NOMO-1 (cell line): ENCODE data around the gene HLA-DPA1.
A peak's percentile ranks its signal among the peaks of the same experiment; 100 is the strongest.
"Not testable (repeated sequence)": the region's sequence is repeated elsewhere in the genome, so short reads cannot be mapped to it uniquely, and the experiment has no call there.

Source experiments
- DNase-seq, 2 experiments: peaks; one replicate each; lab custom pipeline; 2025; ENCODE audit not compliant: unreplicated experiment in 2 of 2; lab: John Stamatoyannopoulos, UW

HLA-DPA1 gene

GRCh38 chr6:33073431-33073871, at the start of gene HLA-DPA1:
TSS of gene HLA-DPA1 (minus strand) at chr6:33073649.
- peak; percentile 79 to 93 for DNase-seq

DNA sequence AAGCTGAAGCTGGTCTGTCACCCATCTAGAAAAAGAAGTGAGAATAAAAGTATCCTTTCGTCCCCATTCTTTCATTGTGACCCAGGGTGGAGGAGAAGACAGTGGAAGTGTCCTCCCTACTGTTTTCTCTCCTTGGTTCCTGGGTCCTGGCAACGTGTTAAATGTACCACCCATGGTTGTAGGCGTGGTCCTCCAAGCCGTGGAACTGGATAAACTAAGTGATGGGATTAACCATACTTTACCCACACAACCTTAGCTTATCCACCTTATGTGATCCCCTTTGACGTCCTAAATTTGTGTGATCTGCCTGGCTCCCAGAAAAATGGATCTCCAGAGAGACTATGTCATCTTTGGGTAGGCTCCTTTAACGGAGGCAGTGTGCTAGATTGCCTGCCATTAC, 49.7 kb upstream of the HLA-DPA1 start:
- no peak for DNase-seq

DNA sequence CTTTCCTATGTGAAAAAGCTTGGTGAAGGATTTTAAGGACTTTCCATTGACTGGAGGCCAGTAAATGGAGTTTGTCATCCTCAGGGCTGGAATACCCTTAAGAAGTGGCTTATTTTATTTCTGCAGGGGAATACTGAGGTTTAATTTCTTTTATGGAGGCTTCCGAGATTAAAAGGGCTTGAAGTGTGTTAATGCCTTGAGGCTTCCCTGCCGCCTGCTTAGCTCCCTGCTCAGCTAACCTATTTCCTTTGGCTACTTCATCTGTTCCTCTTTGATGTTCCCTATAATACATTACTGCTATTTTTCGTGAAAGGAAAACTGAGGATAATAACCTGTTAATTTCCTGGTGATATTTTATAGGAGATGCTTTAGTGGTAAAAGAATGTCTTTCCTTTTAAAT, 46.6 kb upstream of the HLA-DPA1 start:
- no peak for DNase-seq

DNA sequence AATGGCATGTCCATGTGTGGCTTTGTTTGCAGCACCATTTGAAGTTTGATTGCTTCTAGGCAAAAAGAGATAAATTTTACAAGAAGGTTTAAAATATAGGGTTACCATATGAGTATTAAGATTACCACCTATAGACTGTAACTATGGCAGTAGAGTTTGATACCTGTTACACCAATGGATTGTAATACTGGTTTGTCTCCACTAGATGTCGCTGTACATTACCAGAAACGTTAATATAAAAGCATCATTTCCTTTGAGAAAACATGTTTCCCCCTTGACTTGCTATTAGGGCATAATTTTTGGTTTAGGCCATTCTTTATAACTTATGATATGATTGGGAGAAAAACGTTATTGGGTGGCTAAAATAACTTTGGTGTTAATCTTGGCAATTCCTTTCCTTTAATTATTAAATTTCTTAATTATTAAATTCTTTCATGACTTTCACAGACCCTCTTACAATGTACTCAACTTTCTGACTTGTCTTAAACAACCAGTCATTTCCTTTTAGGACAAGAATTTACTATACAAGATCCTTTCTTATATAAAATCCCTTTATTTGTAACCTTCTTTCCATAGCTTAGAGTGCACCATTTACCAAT, 45.2 kb upstream of the HLA-DPA1 start:
- DNase-seq = peak in 1 of 2 experiments; percentile 69

GRCh38 chr6:33117811-33118277, 44.4 kb upstream of the HLA-DPA1 start:
- no peak for DNase-seq

DNA sequence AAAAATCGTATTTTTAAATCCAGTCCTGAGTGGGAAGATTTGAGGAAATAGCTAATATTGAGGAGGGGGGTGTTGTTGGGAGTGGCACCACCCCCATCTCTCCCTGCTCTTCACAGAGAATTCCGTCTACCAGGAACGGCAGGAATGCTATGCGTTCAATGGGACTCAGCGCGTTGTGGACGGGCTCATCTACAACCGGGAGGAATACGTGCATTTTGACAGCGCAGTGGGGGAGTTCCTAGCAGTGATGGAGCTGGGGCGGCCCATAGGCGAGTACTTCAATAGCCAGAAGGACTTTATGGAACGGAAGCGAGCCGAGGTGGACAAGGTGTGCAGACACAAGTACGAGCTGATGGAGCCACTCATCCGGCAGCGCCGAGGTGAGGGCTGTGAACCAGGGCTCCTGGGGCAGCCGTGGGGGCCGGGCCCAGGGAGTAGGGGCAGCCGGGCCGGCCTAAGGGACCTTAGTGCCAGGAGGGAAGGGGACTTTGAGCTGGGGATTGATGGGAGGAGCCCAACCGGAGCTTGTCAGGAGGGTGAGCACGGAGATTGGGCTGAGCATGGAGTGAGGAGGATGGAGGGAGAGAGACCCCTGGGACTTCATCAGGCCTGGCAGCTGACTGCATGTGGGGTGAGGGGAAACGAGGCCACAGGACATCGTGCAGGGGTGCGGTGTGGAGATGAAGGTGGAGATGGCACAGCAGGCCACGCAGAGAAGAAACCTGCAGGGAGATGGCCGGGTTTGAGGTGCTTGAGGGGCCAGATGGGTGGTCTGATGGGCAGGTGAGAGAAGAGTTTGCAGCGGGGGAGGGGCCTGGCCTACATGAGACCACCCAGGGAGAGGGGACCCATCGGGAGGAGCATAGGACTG, 43.6 kb upstream of the HLA-DPA1 start:
- no peak for DNase-seq

- no peak for DNase-seq
These were observed 43.0 kb upstream of the HLA-DPA1 start for GRCh38 chr6:33116417-33116816.

DNA sequence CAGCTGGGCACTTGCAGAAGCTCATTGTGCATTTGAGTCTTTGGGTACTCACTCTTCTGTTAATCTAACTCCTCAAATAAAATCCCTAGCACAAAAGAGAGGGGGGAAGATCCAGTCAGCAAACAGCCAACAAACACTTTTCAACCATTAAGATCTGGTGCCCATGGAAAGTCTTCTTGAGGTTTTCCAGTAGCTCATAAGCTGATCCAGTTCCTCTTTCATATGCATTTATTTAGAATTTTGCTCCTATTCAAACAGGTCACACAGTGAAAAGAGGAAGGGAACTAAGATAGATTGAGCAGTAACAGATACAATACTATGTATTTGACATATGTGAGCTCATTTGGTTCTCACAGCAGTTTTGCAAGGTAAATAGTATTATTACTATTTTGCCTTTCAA, 41.0 kb upstream of the HLA-DPA1 start:
- DNase-seq = peak; percentile 54 to 83

DNA sequence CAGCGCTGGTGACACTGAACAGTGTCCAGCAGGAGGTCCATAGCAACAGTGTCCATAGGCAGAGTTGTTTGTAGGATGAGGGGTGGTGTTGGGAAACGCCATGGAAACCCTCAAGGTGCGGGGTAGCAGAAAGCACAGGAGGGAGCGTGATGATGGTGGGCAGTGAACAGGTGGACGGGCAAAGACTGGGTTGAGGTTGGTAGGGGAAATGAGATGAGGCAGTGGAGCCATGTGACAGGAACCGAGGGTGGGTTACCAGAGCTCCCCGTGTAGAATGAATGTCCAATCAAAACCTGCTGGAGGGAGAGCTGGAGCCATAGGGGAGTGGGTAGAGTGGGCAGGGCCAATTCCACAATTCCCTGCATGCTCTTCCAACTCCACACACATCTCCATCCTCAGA, 40.3 kb upstream of the HLA-DPA1 start:
- no peak for DNase-seq

DNA sequence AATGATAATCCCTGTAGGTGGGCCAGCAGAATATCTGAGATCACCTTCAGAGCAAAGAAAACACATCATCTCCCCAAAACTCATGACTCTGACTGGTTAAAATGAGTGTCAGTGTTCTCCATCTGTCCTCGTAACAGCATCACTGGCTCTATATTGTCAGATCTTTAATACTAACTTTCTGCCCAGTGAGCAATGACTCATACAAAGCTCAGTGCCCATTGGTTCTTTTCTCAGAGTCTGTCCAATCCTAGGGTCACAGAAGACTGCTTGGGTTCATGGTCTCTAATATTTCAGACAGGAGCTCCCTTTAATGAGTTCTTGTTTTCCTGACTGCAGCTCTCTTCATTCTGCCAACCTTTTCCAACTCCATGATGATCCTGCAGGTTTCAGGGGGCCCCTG, 38.7 kb upstream of the HLA-DPA1 start:
- peak in 1 of 2 experiments; percentile 58 for DNase-seq

DNA sequence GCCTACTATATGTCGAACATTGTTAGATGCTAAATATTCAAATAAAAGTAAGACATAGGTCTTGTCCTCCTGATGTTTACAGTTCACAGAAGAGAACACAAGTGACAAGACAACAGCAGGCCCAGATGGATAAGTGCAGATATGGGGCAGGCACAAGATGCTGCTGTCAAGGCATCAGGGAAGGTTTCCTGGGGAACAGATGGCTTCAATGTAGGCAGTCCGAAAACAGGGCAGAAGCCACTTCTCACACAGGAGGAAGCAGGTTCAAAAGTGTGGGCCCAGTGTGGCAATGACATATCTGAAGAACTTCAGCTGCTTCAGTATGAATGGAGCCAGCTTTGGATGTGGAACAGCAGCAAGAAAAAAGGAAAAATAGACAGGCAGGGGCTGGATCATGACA, 34.9 kb upstream of the HLA-DPA1 start:
- DNase-seq = no peak

GRCh38 chr6:33107641-33108040, 34.2 kb upstream of the HLA-DPA1 start:
- peak in 1 of 2 experiments; percentile 10 for DNase-seq

GRCh38 chr6:33105916-33106871, 32.7 kb upstream of the HLA-DPA1 start:
- no peak for DNase-seq

DNA sequence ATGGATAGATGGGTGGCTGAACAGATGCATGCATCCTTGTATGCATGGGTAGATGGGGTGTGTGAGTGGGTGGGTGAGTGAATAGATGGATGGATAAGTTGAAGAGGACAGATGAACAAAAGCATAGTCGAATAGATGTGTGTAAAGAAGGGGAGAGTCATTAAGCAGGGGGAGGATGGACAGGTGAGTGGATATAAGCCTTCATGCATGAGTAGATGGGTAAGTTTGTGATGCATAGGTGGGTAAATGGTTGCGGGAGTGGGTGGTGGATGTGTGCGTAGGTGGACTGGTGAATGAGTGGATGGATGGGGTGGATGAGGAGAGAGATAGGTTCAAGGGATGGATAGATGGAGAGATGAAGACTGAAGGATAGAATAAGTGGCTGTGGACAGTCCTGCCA, 31.9 kb upstream of the HLA-DPA1 start:
- no peak for DNase-seq

DNA sequence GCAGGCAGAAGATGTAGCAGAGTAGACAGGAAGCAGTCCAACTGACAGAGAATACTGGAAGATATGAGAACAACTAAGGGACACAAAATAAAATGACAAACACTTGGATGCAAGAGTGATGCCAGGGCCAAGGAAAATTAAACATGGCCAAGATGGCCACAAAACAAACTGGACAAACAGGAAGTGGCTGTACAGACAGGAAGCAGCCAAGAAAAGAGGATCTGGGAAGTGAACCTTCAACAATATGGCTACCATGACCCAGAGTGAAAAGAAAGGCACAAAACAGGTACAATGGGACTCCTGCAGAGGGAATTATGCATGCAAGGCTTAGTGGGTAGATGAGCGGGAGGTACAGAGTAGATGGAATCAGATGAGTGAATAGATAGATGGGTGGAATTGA, 31.4 kb upstream of the HLA-DPA1 start:
- DNase-seq = no peak

DNA sequence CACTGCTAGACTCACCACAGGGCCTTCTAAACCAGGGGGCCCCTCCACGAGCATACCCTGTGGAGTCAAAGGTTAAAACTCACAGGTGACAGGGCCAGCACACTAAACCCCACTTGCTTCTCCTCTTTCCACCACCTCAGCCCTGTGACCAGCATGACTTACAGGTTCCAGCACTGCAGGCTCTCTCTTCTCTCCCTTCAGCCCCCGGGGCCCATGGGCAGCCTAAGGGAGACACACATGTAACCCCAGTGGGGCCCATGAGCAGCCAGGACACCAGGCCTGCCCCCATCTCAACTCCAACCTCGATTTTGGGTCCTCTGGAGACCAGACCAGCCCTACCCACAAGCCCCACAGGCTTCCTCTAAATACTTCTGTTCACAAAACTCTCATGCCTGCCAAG, 30.3 kb upstream of the HLA-DPA1 start:
- no peak for DNase-seq

- DNase-seq = not testable (repeated sequence)
These were observed 27.8 kb upstream of the HLA-DPA1 start for GRCh38 chr6:33101121-33101737.

GRCh38 chr6:33095681-33096080, 22.2 kb upstream of the HLA-DPA1 start:
- DNase-seq = no peak

GRCh38 chr6:33093855-33094254, 20.4 kb upstream of the HLA-DPA1 start:
- no peak for DNase-seq

- no peak for DNase-seq
These were observed 18.9 kb upstream of the HLA-DPA1 start for GRCh38 chr6:33092385-33092784.
